H1 (cell line): ENCODE results near the gene CCT5.

ENCODE experiments used
- RXRA ChIP-seq: IDR thresholded peaks from 2 replicates; pipeline ENCODE4 v1.6.1; 2011; ENCODE audit warnings: low read depth, mild to moderate bottlenecking, low read length, moderate library complexity; ENCODE audit not compliant: insufficient read depth
- TCF12 ChIP-seq: IDR thresholded peaks from 2 replicates; pipeline ENCODE4 v1.6.1; 2011; ENCODE audit warnings: low read depth, mild to moderate bottlenecking, low read length

DNA sequence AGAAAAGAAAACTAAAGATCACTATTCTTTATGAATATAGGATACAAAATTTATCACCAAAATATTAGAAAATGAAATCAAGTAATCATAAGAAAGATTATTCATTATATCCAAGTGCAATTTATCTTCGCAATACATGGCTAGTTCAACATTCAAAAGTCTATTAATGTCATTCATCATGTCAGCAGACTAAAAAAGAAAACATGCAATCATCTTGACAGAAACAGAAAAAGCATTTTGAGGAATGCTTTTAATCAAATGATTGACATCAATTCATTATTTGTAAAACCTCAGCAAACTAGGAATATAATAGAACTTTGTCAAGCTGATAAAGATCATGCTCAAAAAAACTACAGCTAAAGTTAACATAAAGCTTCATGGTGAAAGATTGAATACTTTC is 41.1 kb upstream of the CCT5 start:
- TF ChIP-seq RXRA (no peak), TCF12 (no peak)
